NCI-H1436 treated with DMSO at 0.1 percent for 48 hours (cell line): ENCODE measurements around the gene TEP1.
A peak's percentile ranks its signal among the peaks of the same experiment; 100 is the strongest.
"Not testable (repeated sequence)": the region's sequence is repeated elsewhere in the genome, so short reads cannot be mapped to it uniquely, and the experiment has no call there.

Experiments
- DNase-seq: peaks from one replicate; lab custom pipeline; 2025; lab: John Stamatoyannopoulos, UW

The TEP1 gene

DNA sequence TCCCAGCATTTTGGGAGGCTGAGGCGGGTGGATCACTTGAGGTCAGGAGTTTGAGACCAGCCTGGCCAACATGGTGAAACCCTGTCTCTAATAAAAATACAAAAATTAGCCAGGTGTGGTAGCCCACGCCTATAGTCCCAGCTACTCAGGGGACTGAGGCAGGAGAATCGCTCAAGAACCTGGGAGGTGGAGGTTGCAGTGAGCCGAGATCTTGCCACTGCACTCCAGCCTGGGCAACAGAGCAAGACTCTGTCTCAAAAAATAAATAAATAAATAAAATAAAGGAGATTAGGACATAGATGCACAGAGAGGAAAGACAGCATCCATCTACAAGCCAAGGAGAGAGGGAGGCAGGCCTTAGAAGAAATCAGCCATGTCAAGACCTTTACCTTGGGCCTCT is 72.3 kb downstream of the TEP1 start:
- not testable (repeated sequence) for DNase-seq

DNA sequence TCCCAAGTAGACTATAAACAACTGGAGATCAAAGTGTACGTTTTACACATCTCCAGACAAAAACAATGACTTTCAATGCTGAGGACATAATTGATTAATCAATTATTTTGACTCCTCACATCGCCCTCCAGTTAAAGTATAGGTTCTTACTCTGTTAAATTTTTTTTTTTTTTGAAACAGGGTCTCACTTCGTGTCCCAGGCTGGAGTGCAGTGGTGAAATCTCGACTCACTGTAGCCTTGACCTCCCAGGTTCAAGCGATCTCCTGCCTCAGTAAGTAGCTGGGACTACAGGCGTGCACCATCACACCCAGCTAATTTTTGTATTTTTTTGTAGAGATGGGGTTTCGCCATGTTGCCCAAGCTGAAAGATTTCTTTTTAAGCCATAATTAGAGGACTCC is 79.3 kb downstream of the TEP1 start:
- DNase-seq: no peak

DNA sequence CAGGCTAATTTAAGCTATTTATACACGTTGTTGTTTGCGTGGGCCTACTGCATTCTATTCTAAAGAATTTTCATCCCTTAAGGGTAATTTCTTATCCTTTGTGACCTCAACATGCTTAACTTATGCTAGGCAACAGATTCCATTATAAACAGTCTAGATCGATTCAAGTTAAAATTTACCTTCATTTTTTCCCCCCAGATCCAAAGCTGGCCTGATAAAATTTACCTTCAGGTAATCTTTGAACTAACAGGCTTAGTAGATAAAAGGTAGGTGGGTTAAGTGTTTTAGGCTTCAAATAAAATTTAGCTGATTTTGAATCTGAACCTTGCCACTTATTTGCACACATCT is 79.8 kb downstream of the TEP1 start:
- no peak for DNase-seq

DNA sequence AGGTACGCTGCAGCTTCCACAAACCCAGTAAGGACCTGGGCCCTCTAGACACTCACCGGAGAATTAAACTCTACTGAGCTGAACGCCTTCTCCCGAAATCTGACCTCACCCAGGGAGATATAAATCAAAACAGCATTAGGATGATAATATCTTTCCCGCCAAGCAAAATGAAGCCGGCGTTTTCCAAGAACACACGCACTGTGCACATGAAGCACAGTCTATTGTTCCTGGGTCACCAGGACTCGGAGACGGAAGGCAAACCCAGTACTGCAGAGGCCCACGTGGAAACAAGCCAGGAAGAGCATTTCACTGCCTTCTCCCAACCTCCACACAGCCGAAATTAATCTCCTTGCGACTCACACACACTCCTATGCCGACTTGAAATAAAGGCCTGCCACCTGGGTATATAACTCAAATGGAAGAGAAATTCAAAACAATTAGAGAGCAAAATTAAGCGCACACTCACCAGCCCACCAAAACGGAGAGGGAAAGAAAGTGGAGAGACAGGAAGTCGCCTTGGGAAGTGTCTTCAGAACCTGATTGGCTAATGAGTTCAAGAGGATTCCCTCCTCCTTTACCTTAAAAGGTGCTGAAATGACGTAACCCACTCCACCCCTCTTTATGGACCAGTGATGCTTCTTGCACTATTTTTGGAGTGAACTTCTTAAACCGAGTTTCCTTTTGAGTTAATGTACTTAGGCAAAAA is 80.4 kb downstream of the TEP1 start, which contains the start of gene CCNB1IP1:
TSS of gene CCNB1IP1 (minus strand) at position 492 of the 706 bp plus-strand sequence. CDS start 16,756 bp downstream, outside the sequence.
- DNase-seq: peak; percentile 73

DNA sequence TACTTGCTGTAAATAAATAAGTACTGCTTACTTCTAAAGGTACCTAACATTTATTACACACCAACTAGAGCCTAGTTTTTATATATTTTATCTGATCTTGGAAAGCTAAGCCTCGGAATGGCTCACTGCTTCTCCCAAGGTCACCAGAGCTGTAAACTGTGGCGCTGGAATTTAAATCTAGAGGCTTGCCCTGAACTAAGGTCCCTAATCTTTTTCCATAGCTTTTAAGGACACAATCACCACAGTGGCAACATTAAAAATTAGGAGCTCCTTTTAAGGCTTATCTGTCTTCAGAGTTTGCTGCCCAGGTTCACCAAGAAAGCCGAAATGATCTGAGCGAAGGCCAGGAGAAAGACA is 80.9 kb downstream of the TEP1 start:
- no peak for DNase-seq

DNA sequence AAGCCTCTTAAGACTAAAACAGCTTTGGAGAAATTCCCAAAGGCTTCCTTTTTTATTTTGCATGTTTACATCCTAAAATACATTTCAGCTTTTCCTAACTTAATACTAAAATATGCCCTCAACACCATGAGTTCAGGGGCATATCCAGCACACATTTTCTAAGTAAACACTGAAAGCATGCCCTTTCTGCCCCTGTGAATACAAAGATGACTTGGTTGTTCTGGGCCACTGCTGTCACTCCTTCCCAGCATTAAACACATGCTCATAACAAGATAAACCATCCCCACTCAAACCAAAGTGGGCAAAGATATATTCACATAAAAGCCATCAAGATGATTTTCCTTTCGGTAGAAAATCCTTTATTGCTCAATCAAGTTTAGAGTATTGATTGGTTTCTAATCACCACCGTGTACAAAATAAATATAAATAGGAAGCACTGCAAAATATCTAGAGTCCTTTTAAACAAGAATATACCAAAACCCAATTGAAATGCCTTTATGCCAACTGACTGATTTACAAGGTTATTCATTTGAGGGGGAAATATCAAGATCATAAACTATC is 82.2 kb downstream of the TEP1 start:
- DNase-seq: no peak

DNA sequence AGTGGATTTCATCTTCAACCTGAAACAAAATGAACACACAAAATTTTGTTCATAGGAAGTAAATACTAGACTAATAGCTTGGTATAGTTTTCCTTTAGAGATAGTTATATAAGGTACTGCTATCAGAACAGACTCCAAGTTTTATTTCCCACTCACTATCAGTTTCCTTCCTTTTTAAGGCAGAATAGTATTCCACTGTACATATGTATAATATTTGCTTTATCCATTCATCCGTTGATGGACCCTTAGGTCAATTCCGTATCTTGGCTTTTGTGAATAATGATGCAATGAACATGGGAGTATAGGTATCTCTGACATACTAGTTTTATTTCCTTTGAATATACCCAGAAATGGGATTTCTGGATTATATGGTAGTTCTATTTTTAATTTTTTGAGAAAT is 83.9 kb downstream of the TEP1 start:
- no peak for DNase-seq

DNA sequence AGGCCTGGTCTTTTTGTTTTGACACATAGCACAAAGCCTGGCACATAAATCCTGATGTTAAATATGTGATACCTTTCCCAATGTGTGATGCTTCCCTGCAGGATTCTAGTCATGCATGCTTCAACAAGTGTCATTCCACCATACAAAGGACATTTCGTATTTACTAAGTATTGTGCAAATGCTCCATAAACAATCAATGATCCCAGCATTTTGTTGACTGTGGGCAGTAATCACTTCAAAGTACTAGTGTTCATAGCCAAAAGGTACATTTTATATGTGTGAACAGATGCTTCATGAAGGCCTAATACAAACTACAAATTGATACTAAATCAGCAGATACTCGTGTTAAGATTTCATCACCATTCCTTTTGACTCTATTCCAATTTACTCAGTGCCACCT is 84.6 kb downstream of the TEP1 start:
- no peak for DNase-seq

DNA sequence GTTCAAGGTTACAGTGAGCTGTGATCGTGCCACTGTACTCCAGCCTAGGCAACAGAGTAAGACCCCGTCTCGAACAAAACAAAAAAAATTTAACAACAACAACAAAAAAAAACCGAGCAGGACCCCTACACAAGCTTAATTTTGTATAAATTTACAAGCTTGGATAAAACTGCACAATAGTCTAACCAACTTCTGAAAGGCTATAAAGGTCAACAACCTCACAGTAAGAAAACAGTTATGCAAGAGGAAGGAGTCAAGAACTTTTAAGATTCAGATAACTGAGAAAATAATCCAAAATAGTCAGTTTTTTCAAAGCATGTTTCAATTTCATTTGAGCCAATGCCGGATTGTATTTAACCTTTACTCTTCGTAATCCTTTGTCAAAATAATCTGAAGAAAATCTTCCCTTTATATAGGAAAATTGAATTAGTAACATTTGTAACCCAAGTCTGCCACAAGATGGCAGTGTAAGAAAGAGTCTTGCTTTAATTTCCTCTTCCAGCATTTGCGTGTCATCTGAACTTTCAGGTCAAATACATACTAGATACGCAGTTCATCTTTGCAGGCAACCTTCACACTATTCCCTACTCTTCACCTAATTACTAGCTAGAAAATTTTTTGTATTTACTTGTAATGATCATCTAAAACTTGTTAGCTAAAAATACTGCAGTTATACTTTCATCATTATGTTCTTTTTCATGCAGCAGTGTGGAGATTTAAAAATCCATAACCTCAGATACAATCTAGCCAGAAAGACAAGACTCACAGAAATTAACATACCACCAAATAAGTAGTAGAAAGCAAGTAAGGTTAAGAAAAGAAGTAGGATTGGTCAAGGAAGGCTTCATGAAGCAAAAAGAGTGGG is 86.1 kb downstream of the TEP1 start:
- DNase-seq: no peak

DNA sequence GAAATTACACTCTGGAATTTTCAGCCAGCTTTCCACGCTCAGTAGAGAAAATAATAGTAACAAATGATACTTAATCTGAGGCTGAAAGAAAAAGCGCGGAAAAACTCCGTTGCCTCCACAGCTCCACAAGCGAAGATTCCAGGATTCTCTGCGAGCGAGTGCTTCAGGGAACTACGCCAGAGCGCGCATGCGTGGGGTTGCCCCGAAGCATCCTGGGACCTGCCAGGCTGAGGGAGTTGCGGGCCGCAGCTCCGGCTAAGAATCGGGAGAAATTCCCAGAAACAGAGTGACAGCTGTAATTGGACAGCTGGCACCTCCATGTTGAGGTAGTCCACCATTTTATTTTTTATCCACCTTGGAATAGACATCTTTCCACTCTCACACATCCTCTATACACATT is 95.6 kb downstream of the TEP1 start:
- no peak for DNase-seq
